Measurements from ENCODE around the gene SIRT7.
A peak's percentile ranks its signal among the peaks of the same experiment; 100 is the strongest.

The SIRT7 gene

DNA sequence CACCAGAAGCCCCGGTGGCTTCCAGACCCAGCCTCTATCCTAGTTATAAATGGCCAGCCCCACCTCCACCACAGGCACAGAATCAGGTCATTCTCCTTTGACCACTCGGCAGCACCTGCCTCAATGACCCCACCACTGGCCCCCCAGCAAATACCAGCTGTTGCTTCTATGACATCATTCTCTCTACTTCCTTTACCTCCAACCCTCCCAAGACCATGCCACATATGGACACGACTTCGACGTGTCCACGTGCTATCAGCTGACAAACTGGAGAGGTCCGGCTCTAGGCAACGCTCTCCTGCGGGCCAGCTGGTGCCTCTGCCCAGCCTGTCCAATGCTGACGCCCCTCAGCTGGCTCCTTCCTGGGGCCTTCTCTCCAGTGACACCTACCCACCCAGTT, 32.5 kb downstream of the SIRT7 start:
- no peak for DNase-seq

GRCh38 chr17:81884968-81885367, 33.0 kb downstream of the SIRT7 start:
- no peak for DNase-seq

DNA sequence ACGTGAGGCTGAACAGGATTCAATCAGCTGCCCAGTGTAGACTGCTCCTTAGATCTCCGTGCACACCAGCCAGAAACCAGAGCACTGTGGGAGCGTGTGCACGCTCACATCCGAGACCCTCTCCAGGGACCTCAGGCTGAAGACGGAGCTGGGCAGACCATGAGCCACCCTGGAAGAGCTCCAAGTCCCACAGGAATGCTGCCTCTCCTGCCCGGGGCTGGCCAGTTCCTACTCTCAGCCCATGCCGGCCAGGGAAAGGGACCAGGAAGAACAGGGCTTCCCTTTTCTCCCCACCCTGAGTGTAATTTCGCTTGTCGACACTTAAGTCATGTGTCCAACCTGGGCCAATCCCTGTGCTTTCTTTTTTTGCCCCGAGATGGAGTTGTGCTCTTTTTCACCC, 33.5 kb downstream of the SIRT7 start:
- DNase-seq: no peak

- DNase-seq: no peak
Measured at GRCh38 chr17:81879121-81879520, 38.9 kb downstream of the SIRT7 start.

DNA sequence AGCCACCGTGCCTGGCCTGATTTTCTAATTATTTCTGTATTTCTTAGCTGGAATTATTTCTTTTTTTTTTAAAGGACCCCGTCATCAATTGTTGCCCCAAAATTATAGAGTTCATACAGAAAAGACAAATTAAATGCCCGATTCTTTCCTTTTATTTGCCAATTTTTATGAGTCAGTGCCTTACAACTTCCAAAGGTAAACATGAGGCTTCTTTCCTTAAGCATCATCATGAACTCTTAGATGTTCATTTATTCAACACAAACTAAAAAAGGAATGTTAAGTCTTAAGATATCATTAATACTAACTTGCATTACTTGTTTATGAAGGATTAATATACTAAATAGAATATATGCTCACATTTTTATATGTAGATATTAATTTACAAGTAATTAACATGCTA, 39.7 kb downstream of the SIRT7 start:
- no peak for DNase-seq

DNA sequence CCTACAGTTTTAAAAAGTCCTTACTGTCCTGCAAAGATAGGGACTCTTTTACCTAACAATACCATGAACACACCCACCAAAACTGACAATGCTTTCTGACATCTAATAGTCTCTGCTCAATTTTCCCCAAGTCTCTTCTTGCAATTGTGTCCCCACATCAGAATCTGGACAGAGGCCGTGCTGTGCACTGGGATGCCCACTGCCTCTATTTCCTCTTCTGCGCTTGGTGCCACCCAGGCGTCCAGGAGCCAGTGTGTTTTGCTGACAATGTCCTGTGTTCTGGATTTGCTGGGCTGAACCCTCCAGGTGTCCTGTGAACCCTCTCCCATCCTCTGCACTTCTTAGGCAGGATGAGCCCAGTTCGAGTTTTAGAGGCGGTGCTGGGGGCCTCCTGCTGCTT, 40.4 kb downstream of the SIRT7 start:
- DNase-seq: no peak

- DNase-seq: peak; percentile 96 to 97
Measured at GRCh38 chr17:81871387-81872230, 46.4 kb downstream of the SIRT7 start.

DNA sequence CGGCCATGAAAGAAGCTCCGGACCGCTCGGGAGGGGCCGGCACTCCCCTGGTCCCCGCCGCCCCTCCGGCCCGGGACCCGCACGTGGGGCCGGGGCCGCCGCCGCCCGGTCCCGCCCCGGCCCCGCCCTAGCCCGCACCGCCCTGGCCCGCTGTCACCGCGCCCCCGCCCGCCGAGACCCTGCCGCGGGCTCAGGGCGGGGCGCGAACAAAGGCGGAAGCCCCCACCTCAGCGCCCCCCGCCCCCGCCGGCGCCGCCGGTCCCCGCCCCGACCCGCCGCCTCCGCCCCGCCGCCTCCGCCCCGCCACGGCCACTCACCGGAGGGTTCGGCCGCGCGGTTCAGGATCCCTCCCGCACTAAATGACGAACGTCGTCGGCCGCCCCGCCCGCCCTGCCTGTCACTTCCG, 47.0 kb downstream of the SIRT7 start, which contains the start of gene ARHGDIA:
ARHGDIA (minus strand) TSS at position 357 of the 406 bp plus-strand sequence. CDS start 1,407 bp downstream, outside the sequence.
- no peak for DNase-seq

DNA sequence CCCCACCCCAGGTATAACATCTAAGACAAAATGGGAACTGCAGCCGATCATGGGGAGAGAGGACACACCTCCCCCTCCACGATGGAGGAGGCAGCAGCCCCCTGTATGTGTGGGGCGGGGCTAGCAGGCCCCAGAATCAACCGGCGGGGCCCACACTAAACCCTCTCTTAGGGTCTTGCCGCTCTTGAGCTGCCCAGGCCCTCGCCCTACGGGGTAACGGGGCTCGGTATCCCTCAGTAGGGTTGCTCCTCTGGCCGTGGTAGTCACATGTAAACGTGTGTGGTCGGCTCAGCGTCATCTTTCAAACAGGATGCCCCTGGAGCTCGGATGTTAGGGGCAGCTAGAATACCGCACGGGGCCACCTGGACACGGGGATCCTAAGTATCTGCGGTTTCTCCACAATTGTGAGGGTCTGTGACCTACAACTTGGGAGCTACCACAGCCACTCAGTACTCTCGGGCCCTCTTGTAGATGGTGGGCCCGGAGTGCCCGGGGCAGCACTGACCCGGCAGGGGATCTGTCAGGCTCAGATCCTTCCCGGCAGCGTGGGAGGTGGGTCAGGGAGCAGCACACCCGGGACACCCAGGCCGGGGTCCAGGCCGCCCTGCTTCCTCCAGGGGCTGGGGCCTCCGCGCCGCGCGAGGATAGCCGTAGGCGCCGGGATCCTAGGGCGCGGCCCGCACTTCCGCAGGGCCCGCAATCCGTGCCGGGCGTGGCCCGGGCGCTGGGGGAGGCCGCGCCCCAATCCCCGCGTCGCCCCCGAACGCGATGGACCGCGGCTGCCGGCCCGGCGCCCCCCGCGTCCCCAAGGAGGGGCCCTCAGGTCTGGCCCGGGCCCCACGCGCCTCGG, 47.6 kb downstream of the SIRT7 start:
- DNase-seq: peak in 1 of 2 donors; percentile 33

DNA sequence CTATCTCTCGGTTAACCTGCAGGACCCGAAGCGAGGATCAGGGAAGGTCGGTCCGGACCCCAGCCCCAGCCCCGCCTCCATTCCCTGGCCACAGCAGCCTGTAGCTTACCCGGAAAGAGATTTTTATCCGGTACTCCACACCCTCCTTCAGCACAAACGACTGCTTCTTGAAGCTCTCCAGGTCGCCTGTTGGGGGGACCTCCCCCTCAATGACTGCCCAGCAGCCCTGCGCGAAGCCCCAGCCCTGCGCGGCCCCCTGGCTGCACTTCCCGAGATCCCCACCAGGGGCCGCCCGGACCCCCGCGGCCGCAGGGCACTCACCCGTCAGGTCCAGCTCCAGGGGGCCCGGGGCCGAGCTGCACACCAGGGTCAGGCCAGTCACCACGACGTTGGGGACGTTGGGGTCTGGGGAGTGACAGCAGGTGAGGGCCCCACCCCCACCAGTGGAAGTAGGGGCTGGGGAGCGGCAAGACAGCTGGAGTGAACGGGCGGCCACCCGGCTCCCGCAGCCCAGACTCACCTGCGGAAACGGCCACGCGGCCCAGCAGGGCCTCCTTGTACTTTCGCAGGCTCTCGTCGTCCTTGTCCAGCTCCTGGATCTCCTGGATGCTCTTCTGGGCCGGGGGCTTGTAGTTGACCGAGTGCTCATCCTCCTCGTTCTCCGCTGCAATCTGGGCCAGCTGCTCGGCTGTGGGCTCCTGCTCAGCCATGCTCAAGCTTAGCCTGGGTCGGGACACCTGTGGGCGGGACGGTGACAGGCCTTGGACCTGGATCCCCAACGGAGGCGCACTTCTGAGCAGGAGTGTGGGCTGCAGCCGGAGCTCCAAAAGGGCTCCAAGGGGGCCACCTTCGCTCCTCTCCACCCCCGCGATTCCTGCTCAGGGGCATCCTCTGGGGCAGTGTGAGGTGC, 48.5 kb downstream of the SIRT7 start:
- DNase-seq: peak in 1 of 2 donors; percentile 32

DNA sequence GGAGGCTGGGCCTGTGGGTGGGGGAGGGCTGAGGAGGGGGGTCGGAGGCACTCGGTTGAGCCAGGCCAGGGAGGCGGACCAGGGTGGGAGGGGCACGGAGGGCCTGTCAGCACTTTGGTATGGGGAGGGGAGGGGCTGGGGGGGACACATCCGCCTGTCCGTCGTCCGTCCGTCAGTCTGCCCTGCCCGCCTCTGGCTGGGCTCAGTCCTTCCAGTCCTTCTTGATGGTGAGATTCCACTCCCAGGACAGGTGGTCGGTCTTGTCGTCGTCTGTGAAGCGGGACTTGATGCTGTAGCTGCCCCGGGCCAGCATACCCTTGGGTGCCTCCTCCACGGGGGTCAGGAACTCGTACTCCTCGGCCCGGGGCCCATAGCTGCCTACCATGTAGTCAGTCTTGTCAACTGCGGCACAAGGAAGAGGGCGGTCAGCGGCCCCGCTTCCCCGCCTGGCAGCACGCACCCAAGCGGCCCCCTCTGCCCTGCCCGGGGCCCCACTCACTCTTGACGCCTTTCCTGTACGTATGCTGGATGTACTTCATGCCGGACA, 49.2 kb downstream of the SIRT7 start:
- DNase-seq: no peak

- no peak for DNase-seq
Measured at GRCh38 chr17:81867991-81868673, 49.8 kb downstream of the SIRT7 start.

DNA sequence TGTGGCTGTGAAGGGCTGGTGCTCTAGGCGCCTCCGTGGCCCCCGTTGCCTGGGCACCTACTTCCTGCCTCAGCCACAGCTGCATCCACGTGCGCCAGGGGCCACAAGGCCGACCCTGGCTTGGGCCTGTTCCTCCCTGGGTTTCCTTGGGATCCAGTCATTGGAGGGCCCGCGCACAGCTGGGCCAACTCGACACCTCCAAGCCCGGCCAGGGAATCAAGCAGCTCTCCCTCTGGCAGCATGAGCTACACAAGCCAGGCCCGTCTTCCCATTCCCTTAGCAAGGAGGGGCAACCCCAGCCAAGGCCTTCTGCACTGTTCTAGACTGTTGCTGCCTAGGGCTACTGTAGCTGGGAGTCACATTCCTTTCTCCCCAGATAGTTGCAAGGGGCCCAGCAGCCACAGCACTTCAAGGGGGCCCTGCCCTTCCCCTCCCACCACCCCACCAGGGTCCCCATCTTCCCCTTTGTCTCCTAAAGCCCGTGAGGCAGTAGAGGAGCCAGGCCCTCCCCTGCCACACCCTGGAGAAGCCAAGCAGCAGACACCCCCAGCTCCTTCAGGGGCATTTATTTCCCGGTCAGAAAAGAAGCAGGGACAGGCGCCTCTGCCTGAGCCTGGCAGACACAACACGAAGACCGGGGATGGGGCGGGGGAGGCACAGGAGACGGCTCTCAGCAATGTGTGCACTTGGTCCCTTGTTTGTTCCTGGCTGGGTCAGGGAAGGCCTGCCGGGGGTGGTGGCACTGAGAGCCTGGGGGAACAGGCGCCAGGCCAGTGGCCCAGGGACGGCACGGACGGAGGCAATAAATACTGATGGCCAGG, 50.6 kb downstream of the SIRT7 start:
- peak in 1 of 2 donors; percentile 24 for DNase-seq

GRCh38 chr17:81866440-81867169, 51.4 kb downstream of the SIRT7 start:
- DNase-seq: no peak

- DNase-seq: no peak
Measured at GRCh38 chr17:81865733-81866439, 52.1 kb downstream of the SIRT7 start.

DNA sequence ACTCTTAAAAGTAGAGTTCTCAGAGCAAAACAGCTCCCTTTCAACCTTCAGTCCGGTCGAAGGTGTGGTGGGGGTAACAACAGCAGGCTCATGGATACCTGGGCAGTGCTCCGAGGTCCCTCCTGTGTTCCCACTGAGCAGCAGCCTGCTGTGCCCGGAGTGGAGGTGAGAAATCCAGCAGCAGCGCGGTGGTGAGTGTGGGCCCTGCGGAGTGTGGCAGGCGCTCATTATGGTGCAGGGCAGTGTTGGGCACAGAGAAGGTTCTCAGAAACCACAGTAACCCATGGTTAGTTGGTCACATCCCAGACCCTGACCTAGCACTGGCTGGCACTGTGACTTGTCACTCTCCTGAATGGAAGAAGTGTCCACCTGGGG, 52.6 kb downstream of the SIRT7 start:
- no peak for DNase-seq

DNA sequence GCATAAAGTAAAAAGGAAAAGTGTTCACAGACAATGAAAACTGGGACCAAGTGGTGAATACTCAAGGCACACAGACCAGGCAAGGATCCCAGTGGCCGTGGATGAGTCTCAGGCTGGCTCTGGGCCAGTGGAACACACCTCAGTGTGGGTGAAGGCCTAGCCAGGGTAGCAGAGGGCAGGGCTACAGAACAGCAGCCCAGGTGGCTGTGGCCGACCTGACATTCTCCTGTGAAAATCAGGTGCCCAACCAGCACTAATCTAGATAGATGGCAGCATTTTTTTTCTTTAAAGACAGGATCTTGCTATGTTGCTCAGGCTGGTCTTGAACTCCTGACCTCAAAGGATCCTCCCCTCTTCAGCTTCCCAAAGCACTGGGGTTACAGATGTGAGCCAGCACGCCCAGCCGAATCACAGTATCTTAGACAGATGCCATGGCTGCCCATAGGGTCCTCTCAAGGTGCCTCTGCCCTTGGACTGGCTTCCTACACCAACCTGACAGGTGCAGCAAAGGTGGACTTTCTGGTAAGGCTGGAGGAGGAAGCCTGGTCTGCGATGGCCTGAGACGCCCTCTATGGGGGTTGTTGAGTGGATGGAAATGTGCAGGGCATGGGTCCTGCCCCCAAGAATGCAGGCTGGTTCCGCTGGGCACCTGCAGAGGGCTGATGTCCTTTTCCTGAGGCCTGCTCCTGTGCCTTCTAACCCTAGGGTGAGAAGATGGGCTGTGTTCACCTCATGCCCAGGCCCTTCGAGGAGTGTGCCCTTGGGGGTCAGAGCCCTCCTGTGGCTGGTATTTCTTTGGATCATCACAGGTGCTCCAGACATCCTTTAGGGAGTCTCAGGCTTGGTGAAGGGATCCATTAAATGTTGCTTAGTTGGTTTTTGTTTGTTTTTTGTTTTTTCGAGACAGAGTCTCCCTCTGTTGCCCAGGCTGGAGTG, 53.9 kb downstream of the SIRT7 start:
- no peak for DNase-seq

DNA sequence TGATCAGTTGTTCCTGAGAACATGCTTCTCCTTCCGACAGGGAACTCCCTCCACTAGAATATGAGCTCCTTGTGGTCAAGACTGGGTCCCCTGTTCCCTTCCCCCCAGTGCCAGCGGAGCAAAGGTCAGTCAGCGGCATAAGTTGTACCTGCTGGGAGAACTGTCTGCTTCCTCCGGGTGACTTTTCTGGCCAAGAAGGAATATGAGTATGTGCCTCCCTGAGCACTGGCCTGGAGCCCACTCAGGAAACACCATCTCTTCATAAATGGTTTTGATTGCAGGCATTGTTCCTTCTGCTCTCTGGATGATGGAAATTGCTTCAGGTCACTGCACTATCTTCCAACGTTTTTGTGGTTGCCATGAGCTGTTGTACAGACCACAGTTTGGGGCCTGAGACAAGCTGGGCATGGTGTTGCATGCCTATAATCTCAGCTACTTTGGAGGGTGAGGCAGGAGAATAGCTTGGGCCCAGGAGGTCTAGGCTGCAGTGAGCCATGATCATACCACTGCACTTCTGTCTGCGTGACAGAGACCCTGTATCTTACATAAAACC, 54.8 kb downstream of the SIRT7 start:
- DNase-seq: no peak

Measured in activated CD4-positive, alpha-beta T cell treated with anti-CD3 and anti-CD28 coated beads for 4 hours (primary cell).